SU-DHL-6 (cell line): ENCODE measurements around the gene CDH13.

Experiments used
- H2AFZ ChIP-seq: fragments of 200-600 bp; sonication (generic); 2 replicates; pipeline ENCODE4 v1.6.1; 2014; ENCODE audit warnings: low read depth, mild to moderate bottlenecking, moderate library complexity, mixed read lengths, antibody characterized with exemption, low read length; ENCODE audit not compliant: severe bottlenecking
- H3F3A ChIP-seq: fragments of 200-600 bp; shearing (Covaris generic); 2 replicates; pipeline ENCODE4 v1.6.0; 2016; ENCODE audit warnings: antibody characterized with exemption, mild to moderate bottlenecking; ENCODE audit not compliant: insufficient read depth
- H3K27ac ChIP-seq: fragments of 200-600 bp; sonication (generic); 2 replicates; pipeline ENCODE4 v1.5.1; 2016; ENCODE audit warnings: low read depth, mild to moderate bottlenecking, low read length, moderate library complexity, mixed read lengths
- H3K27me3 ChIP-seq: fragments of 200-600 bp; sonication (generic), shearing (Covaris generic); 2 replicates; pipeline ENCODE4 v1.6.0; 2014; ENCODE audit warnings: mild to moderate bottlenecking, low read length
- H3K36me3 ChIP-seq: fragments of 200-600 bp; sonication (generic); 2 replicates; pipeline ENCODE4 v1.6.1; 2014; ENCODE audit warnings: mild to moderate bottlenecking, low read length, mixed read lengths
- H3K4me2 ChIP-seq: fragments of 300-600, 200-600 bp; shearing (Covaris generic), sonication (generic); 2 replicates; pipeline ENCODE4 v1.6.0; 2014; ENCODE audit warnings: low read length, low read depth, mild to moderate bottlenecking; ENCODE audit not compliant: poor library complexity, severe bottlenecking
- H3K4me3 ChIP-seq: fragments of 200-600 bp; sonication (generic); 2 replicates; pipeline ENCODE4 v1.5.1; 2014; ENCODE audit warnings: antibody characterized with exemption, low read length, mild to moderate bottlenecking, mixed read lengths; ENCODE audit not compliant: insufficient read depth, poor library complexity, severe bottlenecking
- H3K79me2 ChIP-seq: fragments of 200-600 bp; sonication (generic); 2 replicates; pipeline ENCODE4 v1.6.1; 2014; ENCODE audit warnings: mild to moderate bottlenecking, low read length, moderate library complexity; ENCODE audit not compliant: insufficient read depth
- H3K9ac ChIP-seq: fragments of 200-600 bp; sonication (generic); 2 replicates; pipeline ENCODE4 v1.7.0; 2014; ENCODE audit warnings: mild to moderate bottlenecking, low read length
- H3K9me2 ChIP-seq: fragments of 200-600 bp; sonication (generic); replicated peaks from 2 replicates; pipeline ENCODE4 v1.6.1; 2014; ENCODE audit warnings: low read length; ENCODE audit not compliant: insufficient read depth
- H3K9me3 ChIP-seq: fragments of 200-600 bp; sonication (generic); 2 replicates; pipeline ENCODE4 v1.6.1; 2014; ENCODE audit warnings: low read length, mixed read lengths; ENCODE audit not compliant: insufficient read depth
- H4K20me1 ChIP-seq: fragments of 200-600 bp; sonication (generic); 2 replicates; pipeline ENCODE4 v1.6.1; 2014; ENCODE audit warnings: low read depth, mild to moderate bottlenecking, antibody characterized with exemption, low read length, moderate library complexity, mixed read lengths
- EZH2phosphoT487 ChIP-seq: fragments of 200-600 bp; sonication (generic), shearing (Covaris generic); conservative IDR thresholded peaks from 2 replicates; pipeline ENCODE4 v1.6.1; 2018; ENCODE audit warnings: mild to moderate bottlenecking, antibody characterized with exemption, low read length, moderate library complexity, mixed read lengths
- TF ChIP-seq, protein P1 (sequence below): fragments of 200-600 bp; sonication (generic); IDR thresholded peaks from one replicate; pipeline ENCODE4 v1.5.1; 2017; ENCODE audit warnings: antibody characterized with exemption, mild to moderate bottlenecking, low read length, moderate library complexity; ENCODE audit not compliant: insufficient read depth, poor library complexity, severe bottlenecking

CDH13 gene

GRCh38 chr16:83561876-83562275 is 935.1 kb downstream of the CDH13 start:
- TF ChIP-seq, protein P1, sequence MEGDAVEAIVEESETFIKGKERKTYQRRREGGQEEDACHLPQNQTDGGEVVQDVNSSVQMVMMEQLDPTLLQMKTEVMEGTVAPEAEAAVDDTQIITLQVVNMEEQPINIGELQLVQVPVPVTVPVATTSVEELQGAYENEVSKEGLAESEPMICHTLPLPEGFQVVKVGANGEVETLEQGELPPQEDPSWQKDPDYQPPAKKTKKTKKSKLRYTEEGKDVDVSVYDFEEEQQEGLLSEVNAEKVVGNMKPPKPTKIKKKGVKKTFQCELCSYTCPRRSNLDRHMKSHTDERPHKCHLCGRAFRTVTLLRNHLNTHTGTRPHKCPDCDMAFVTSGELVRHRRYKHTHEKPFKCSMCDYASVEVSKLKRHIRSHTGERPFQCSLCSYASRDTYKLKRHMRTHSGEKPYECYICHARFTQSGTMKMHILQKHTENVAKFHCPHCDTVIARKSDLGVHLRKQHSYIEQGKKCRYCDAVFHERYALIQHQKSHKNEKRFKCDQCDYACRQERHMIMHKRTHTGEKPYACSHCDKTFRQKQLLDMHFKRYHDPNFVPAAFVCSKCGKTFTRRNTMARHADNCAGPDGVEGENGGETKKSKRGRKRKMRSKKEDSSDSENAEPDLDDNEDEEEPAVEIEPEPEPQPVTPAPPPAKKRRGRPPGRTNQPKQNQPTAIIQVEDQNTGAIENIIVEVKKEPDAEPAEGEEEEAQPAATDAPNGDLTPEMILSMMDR, result no peak
- TF ChIP-seq EZH2phosphoT487, result no peak
- Histone ChIP-seq H3K4me3 (no peak overlapping the region), H3K27me3 (0 out of 2 replicates have a peak, but pooled peaks cover 3% of the 10 kb centered on the region), H3K9me3 (no peaks in the 10 kb centered on the region), H3K27ac (no peak overlapping the region), H3K36me3 (no peaks in the 10 kb centered on the region), H3K9ac (no peak overlapping the region), H2AFZ (no peak overlapping the region), H3F3A (no peaks in the 10 kb centered on the region), H3K9me2 (no peaks in the 10 kb centered on the region), H4K20me1 (no peaks in the 10 kb centered on the region), H3K4me2 (no peak overlapping the region), H3K79me2 (no peaks in the 10 kb centered on the region)

GRCh38 chr16:83568345-83568744 is 941.6 kb downstream of the CDH13 start:
- no peaks in the 10 kb centered on the region for H3K9me2 ChIP-seq
- TF ChIP-seq EZH2phosphoT487, result no peak
- TF ChIP-seq, protein P1, result no peak
- no peaks in the 10 kb centered on the region for H3K79me2 ChIP-seq
- 0 out of 2 replicates have a peak, but pooled peaks cover 3% of the 10 kb centered on the region for H3K27me3 ChIP-seq
- no peaks in the 10 kb centered on the region for H3F3A ChIP-seq
- H3K36me3 ChIP-seq, result no peaks in the 10 kb centered on the region
- H3K27ac ChIP-seq, result no peak overlapping the region
- no peaks in the 10 kb centered on the region for H3K9me3 ChIP-seq
- no peak overlapping the region for H3K4me2 ChIP-seq
- no peak overlapping the region for H3K9ac ChIP-seq
- no peak overlapping the region for H3K4me3 ChIP-seq
- no peaks in the 10 kb centered on the region for H4K20me1 ChIP-seq
- no peak overlapping the region for H2AFZ ChIP-seq

DNA sequence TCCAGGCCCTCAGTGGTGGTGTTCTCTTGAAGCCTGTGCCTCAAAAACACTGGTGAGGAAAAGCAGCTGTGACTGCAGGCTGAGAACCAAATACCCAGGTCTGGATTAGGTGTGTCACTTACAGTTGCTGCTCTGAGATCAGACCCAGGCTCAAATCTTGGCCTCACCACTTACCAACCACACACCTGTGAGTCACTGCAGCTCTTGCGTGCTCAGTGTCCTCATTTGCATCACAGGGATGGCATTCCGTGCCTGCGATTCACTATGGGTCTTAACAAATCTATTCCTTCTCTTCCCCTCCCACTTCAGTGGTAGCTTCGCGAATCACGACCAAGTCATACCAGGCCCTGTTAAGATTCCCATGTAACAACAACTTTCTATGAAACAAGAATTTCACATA is 947.6 kb downstream of the CDH13 start:
- Histone ChIP-seq H3K27ac (no peak overlapping the region), H3K9me2 (no peaks in the 10 kb centered on the region), H3K9ac (no peak overlapping the region), H3K79me2 (no peaks in the 10 kb centered on the region), H3F3A (no peaks in the 10 kb centered on the region), H3K4me2 (no peak overlapping the region), H3K9me3 (no peaks in the 10 kb centered on the region), H2AFZ (no peak overlapping the region), H4K20me1 (no peaks in the 10 kb centered on the region), H3K27me3 (no peaks in the 10 kb centered on the region), H3K36me3 (no peaks in the 10 kb centered on the region), H3K4me3 (no peak overlapping the region)
- TF ChIP-seq, protein P1, result no peak
- no peak for TF ChIP-seq EZH2phosphoT487
